ENCODE data around the gene MYOD1. TPM values are rescaled to one million over a fixed set of nuclear protein-coding genes. Genes with fewer than 3 reads are reported as not detected.

Gene MYOD1
- total and polyA plus RNA-seq, 2 of the 4 experiments (the other 2 are of a cell fraction), result not detected

DNA sequence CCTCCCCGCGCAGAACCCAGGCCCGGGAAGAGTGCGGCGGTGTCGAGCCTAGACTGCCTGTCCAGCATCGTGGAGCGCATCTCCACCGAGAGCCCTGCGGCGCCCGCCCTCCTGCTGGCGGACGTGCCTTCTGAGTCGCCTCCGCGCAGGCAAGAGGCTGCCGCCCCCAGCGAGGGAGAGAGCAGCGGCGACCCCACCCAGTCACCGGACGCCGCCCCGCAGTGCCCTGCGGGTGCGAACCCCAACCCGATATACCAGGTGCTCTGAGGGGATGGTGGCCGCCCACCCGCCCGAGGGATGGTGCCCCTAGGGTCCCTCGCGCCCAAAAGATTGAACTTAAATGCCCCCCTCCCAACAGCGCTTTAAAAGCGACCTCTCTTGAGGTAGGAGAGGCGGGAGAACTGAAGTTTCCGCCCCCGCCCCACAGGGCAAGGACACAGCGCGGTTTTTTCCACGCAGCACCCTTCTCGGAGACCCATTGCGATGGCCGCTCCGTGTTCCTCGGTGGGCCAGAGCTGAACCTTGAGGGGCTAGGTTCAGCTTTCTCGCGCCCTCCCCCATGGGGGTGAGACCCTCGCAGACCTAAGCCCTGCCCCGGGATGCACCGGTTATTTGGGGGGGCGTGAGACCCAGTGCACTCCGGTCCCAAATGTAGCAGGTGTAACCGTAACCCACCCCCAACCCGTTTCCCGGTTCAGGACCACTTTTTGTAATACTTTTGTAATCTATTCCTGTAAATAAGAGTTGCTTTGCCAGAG lies 2.0 kb downstream of the MYOD1 start:
- no peak overlapping the region for H4K91ac ChIP-seq (ENCODE audit: insufficient read depth, low read depth, low read length)
- TF ChIP-seq RAD21 (IDR thresholded peaks at IDR 0.05; ENCODE audit: low read length), result no peak
- TF ChIP-seq, protein P1, sequence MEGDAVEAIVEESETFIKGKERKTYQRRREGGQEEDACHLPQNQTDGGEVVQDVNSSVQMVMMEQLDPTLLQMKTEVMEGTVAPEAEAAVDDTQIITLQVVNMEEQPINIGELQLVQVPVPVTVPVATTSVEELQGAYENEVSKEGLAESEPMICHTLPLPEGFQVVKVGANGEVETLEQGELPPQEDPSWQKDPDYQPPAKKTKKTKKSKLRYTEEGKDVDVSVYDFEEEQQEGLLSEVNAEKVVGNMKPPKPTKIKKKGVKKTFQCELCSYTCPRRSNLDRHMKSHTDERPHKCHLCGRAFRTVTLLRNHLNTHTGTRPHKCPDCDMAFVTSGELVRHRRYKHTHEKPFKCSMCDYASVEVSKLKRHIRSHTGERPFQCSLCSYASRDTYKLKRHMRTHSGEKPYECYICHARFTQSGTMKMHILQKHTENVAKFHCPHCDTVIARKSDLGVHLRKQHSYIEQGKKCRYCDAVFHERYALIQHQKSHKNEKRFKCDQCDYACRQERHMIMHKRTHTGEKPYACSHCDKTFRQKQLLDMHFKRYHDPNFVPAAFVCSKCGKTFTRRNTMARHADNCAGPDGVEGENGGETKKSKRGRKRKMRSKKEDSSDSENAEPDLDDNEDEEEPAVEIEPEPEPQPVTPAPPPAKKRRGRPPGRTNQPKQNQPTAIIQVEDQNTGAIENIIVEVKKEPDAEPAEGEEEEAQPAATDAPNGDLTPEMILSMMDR (conservative IDR thresholded peaks at IDR 0.05; ENCODE audit: low read depth, low read length), result no peak
- no peak for TF ChIP-seq ELK1 (IDR thresholded peaks at IDR 0.05; ENCODE audit: borderline replicate concordance, low read depth, low read length)
- TF ChIP-seq BHLHE40 (IDR thresholded peaks at IDR 0.05; ENCODE audit: low read depth, low read length), result no peak
- no peak overlapping the region for H4K8ac ChIP-seq (ENCODE audit: low read depth in 2 of 2, low read length in 2 of 2)
- no peak overlapping the region for H3K27ac ChIP-seq (ENCODE audit: insufficient read depth, low read length)
- H2AK9ac ChIP-seq (replicated peaks; ENCODE audit: low read depth, low read length, poor library complexity), result no peak overlapping the region
- no peak overlapping the region for H3K14ac ChIP-seq (replicated peaks; ENCODE audit: low read depth, low read length)
- ChIA-PET POLR2A (ENCODE audit: unreplicated experiment) (no interaction called here), CTCF (interaction anchor here (1.5 kb wide), 1 partner anchor 9 kb away, joined by 3 read pairs; no protein-coding TSS in a partner anchor)
- BruUV-seq (replicated peaks), result no TSS peak
- no peaks in the 10 kb centered on the region for H3K4me1 ChIP-seq (ENCODE audit: control insufficient read depth, insufficient read depth, low read length)
- no peak overlapping the region for H3K4ac ChIP-seq (ENCODE audit: low read depth, low read length)
- dilution Hi-C loops (cut with HindIII; ENCODE audit: low sequenced_read_pairs, unreplicated experiment) (no loop called here), intact Hi-C loops (cut with micrococcal nuclease) (loop anchor here (1.0 kb wide), 1 partner anchor 32 kb away; no protein-coding TSS in a partner anchor), in situ Hi-C loops (cut with MboI; ENCODE audit: low sequenced_read_pairs) (no loop called here)
- no peak overlapping the region for H2AK5ac ChIP-seq (ENCODE audit: low read depth, low read length)
- no peak overlapping the region for H3K56ac ChIP-seq (ENCODE audit: extremely low read depth, insufficient read depth, low read length)
- no peak overlapping the region for H4K5ac ChIP-seq (ENCODE audit: low read depth, low read length)
- no peaks in the 10 kb centered on the region for H3K79me1 ChIP-seq (ENCODE audit: low read depth in 1 of 2, low read length in 2 of 2)
- no peak overlapping the region for H3K23ac ChIP-seq (ENCODE audit: low read depth, low read length)
- DNase-seq (no peak), ATAC-seq (ENCODE audit: low read depth) (no peak)
- WGBS, 2 experiments (ENCODE audit: extremely low coverage in 2 of 2, insufficient read length in 1 of 2), result 0% methylated on average over 8 of the region's 56 CpGs; no CpG with 5 or more reads in 1 of the 2 experiments
- H3K9me3 ChIP-seq (ENCODE audit: control insufficient read depth, insufficient read depth, low read length), result no peaks in the 10 kb centered on the region
- H3K36me3 ChIP-seq (ENCODE audit: control insufficient read depth, insufficient read depth, low read length), result no peaks in the 10 kb centered on the region
- H4K20me1 ChIP-seq (ENCODE audit: insufficient read depth, low read length), result no peaks in the 10 kb centered on the region
- peak overlapping the region; percentile 58 for H2AFZ ChIP-seq (replicated peaks; ENCODE audit: low read length, poor library complexity)
- no peak overlapping the region for H3K9ac ChIP-seq (ENCODE audit: low read depth, low read length)
- no peak overlapping the region for H3K4me3 ChIP-seq (ENCODE audit: insufficient read depth, low read depth, low read length)
- no peak overlapping the region for H2BK15ac ChIP-seq (ENCODE audit: low read depth, low read length)
- no peaks in the 10 kb centered on the region for H3K9me1 ChIP-seq (ENCODE audit: insufficient read depth, low read length)
- H2BK5ac ChIP-seq (ENCODE audit: low read depth, low read length, poor library complexity, severe bottlenecking), result no peak overlapping the region
- H2BK120ac ChIP-seq (ENCODE audit: low read depth, low read length), result no peak overlapping the region
- H2BK20ac ChIP-seq (ENCODE audit: low read depth, low read length), result no peak overlapping the region
- no peak overlapping the region for H3K4me2 ChIP-seq (ENCODE audit: low read depth, low read length)
- peaks cover 79% of the 10 kb centered on the region for H3K27me3 ChIP-seq (ENCODE audit: control insufficient read depth, insufficient read depth, low read length)
- no peak overlapping the region for H3K18ac ChIP-seq (ENCODE audit: low read depth, low read length)
